ENCODE results near the gene TGFBR3. TPM values are rescaled to one million over a fixed set of nuclear protein-coding genes. Genes with fewer than 3 reads are reported as not detected.
A peak's percentile ranks its signal among the peaks of the same experiment; 100 is the strongest.
"Not testable (repeated sequence)": the region's sequence is repeated elsewhere in the genome, so short reads cannot be mapped to it uniquely, and the experiment has no call there.

Gene TGFBR3
- total RNA-seq, 3 donors from 2014 or later, result 18.9 to 34.1 (median 20.0) TPM

DNA sequence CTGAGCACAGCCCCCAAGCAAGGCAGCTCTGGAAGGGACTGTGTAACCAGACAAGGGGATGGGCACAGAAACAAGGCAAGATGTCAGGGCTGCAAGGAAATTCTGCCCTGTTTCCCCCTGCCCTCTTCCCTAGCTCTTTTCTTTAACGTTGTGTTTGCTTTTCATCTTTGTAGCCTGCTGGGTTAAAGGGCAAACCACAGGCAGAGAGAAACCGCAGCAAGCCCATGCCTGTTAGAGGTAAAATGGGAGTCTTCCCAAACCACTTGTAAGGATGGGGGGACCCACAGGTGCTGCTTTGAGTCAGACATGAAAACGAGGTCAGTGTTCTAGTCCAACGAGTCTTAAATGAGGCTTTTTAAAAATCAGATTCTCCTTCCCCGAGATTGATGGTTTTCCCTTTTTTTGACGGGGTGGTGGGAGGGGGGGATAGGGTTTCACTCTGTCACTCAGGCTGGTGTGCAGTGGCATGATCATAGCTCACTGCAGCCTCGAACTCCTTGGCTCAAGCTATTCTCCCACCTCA is 13.3 kb downstream of the TGFBR3 start:
- ATAC-seq, result peak; percentile 29 to 36
- peaks cover 60% of the 10 kb centered on the region for H3K4me1 Mint-ChIP-seq (ENCODE audit: low read depth)
- H3K9me3 Mint-ChIP-seq, result no peaks in the 10 kb centered on the region
- no peak for DNase-seq
- H3K36me3 Mint-ChIP-seq (ENCODE audit: insufficient read depth), result no peaks in the 10 kb centered on the region
- H3K27me3 Mint-ChIP-seq (ENCODE audit: low read depth), result no peaks in the 10 kb centered on the region
- peak overlapping the region; percentile 26 for H3K4me3 Mint-ChIP-seq

DNA sequence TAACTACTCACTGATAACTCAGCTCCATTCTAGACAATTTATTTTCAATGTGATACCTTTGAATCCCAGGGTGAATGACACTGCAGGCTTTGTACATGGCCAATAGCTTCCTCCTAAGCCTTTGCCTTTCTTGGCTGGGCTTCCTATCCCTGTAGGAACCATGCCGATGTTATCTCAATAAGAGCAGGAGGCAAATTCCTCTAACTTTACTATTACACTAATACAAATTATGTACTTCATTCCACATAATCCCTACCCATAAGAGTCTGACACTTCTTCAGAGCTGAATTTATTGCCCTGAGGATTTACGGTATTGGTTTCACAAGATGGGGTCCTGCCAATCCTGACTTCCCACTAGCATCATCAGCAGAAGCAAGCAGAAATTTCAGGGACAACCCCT is 14.0 kb downstream of the TGFBR3 start:
- ATAC-seq, result no peak
- H3K36me3 Mint-ChIP-seq (ENCODE audit: insufficient read depth), result no peaks in the 10 kb centered on the region
- H3K4me3 Mint-ChIP-seq, result no peak overlapping the region
- peaks cover 56% of the 10 kb centered on the region for H3K4me1 Mint-ChIP-seq (ENCODE audit: low read depth)
- no peaks in the 10 kb centered on the region for H3K9me3 Mint-ChIP-seq
- no peaks in the 10 kb centered on the region for H3K27me3 Mint-ChIP-seq (ENCODE audit: low read depth)
- no peak for DNase-seq

DNA sequence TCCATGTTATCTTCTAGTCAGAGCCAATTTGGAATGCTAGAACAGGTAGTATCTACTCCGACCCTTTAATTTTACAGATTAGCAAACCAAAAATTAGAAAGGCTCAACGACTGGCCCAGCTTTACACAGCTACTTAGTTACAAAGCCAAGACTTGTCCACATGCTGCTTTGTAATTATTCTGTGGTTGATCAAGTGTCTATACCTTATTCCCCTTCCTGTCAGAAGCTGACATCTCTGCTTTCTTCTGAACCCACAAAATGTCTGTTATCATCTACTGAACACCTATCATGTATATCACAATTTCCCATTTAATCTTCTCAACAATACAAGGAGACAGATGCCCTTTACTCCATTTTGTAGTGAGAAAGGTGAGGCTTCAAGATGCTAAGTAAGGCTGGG is 15.6 kb downstream of the TGFBR3 start:
- no peaks in the 10 kb centered on the region for H3K27me3 Mint-ChIP-seq (ENCODE audit: low read depth)
- peaks cover 47% of the 10 kb centered on the region for H3K4me1 Mint-ChIP-seq (ENCODE audit: low read depth)
- no peak overlapping the region for H3K4me3 Mint-ChIP-seq
- peaks cover 3% of the 10 kb centered on the region for H3K36me3 Mint-ChIP-seq (ENCODE audit: insufficient read depth)
- H3K9me3 Mint-ChIP-seq, result no peaks in the 10 kb centered on the region
- ATAC-seq (no peak), DNase-seq (no peak)

DNA sequence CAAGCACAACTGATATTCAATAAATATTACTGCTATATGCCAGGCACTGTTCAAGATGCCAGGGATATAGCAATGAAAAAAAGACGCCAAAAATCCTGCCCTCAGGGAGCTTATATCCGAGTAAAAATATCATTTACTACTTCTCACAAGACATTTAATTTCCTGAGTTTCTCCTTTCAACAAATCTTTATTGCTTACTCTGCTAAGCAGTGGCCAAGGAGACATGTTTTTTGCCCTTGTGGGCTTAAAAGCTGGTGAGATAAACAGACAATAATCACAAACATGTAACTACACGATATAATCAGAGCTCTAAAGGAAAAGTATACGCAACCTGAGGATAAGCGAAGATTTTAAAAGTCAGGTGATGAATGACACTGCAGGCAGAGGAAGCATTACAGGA is 19.5 kb downstream of the TGFBR3 start:
- Mint-ChIP-seq H3K4me1 (ENCODE audit: low read depth) (peaks cover 27% of the 10 kb centered on the region), H3K36me3 (ENCODE audit: insufficient read depth) (peaks cover 3% of the 10 kb centered on the region), H3K9me3 (no peaks in the 10 kb centered on the region), H3K4me3 (no peak overlapping the region), H3K27me3 (ENCODE audit: low read depth) (no peaks in the 10 kb centered on the region)
- no peak for ATAC-seq
- DNase-seq, result no peak

DNA sequence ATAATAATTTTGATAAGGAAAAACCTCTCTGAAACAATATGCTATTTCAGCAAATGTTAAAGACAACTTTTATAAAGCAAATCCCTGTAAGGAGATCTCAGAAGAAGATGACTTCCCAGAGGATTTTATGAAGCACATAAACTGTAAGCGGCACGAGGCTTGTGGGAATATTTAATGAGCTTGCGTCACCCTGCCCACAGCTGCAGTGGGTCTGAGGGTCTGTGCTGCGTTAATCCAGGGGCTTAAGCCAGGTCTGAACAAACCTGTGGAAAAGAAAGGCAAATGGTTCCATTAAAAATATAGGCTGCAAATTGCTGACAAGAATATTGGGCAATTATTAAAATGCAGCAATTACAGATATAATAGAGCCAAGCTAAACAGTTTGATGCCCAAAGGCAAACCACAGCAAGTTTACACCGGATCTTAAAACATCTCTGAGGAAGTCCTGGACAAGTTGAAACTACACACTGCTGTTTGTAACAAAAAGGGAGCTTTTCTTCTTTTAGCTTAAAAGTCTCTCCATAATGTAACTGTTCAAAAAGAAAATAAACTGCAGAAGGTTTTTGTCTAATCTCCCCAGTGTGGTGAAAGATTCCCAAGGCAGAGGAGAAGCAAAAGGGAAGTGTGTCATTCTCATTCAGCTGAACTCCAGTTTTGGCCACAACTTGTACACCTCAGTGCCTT is 21.8 kb downstream of the TGFBR3 start:
- H3K4me3 Mint-ChIP-seq, result no peak overlapping the region
- ATAC-seq (no peak), DNase-seq (no peak)
- no peaks in the 10 kb centered on the region for H3K27me3 Mint-ChIP-seq (ENCODE audit: low read depth)
- peaks cover 17% of the 10 kb centered on the region for H3K4me1 Mint-ChIP-seq (ENCODE audit: low read depth)
- no peaks in the 10 kb centered on the region for H3K9me3 Mint-ChIP-seq
- peaks cover 4% of the 10 kb centered on the region for H3K36me3 Mint-ChIP-seq (ENCODE audit: insufficient read depth)

DNA sequence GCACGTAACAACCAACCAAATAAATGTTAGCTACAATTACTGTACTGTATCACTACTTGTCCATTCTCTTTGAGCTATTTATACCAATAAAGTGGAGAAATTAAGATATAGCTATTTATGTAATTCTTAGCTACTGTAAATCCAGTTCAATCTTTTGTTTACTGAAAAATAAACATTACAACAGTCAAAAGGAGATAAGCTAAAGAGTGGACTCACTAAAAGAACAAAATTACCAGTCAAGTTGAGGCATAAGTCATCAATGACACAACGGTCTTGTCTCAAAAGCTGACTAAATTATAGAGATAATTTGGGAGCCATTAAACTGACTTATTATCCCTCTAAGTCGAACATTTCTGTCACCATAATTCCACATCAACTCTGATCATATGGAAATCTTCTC is 22.5 kb downstream of the TGFBR3 start:
- H3K9me3 Mint-ChIP-seq, result no peaks in the 10 kb centered on the region
- H3K4me3 Mint-ChIP-seq, result no peak overlapping the region
- DNase-seq, result no peak
- peaks cover 17% of the 10 kb centered on the region for H3K4me1 Mint-ChIP-seq (ENCODE audit: low read depth)
- no peak for ATAC-seq
- H3K36me3 Mint-ChIP-seq (ENCODE audit: insufficient read depth), result peaks cover 4% of the 10 kb centered on the region
- no peaks in the 10 kb centered on the region for H3K27me3 Mint-ChIP-seq (ENCODE audit: low read depth)

DNA sequence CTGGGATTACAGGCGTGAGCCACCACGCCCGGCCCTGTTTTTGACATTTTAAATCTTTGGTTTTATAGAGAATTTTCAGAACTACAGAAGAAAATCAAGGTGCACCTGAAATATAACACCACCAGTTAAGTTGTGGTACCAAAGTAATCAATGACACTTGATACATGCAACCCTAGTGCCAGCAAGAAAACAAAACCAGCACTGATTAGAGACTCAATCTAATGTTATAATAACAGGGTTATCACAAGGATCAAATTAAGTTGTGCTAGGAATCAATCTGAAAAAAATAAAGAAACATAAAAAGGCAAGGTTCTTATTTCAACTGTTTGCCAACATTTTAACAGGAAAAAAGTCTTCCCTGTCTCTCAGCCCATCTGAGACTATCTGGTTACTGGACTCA is 23.8 kb downstream of the TGFBR3 start:
- DNase-seq, result no peak
- H3K27me3 Mint-ChIP-seq (ENCODE audit: low read depth), result no peaks in the 10 kb centered on the region
- peaks cover 14% of the 10 kb centered on the region for H3K4me1 Mint-ChIP-seq (ENCODE audit: low read depth)

DNA sequence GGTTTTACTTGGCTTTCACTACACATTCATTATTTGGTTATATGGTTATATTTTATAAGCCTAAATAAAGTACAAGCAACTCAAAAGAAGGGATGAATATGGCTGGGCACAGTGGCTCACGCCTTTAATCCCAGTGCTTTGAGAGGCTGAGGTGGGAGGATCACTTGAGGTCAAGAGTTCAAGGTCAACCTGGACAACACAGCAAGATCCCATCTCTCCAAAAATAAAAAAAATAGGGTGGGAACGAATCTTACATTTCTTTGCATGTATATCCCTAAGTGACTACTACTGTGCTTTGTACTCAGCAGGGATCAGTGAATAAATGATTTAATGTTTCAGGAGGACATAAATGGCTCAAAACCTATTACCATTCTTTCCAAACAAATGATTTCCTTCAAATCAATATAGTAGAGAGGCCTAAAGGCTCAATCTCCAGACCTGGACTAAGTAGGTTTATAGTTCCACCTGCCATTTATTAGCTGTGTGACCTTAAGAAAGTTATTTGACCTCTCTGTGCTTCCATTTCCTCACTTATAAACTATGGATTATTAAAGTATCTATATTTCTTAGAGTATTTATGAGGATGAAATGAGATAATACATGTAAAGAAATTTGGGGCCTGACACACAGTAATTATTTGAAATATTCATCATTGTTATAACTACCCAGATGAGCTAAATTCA is 28.3 kb downstream of the TGFBR3 start:
- ATAC-seq (no peak), DNase-seq (no peak)
- no peaks in the 10 kb centered on the region for H3K9me3 Mint-ChIP-seq
- H3K36me3 Mint-ChIP-seq (ENCODE audit: insufficient read depth), result peaks cover 5% of the 10 kb centered on the region
- H3K4me3 Mint-ChIP-seq, result no peak overlapping the region
- H3K4me1 Mint-ChIP-seq (ENCODE audit: low read depth), result peaks cover 4% of the 10 kb centered on the region
- H3K27me3 Mint-ChIP-seq (ENCODE audit: low read depth), result no peaks in the 10 kb centered on the region

More for the DNA sequence above, 23.8 kb downstream of the TGFBR3 start:
- Mint-ChIP-seq H3K36me3 (ENCODE audit: insufficient read depth) (peaks cover 4% of the 10 kb centered on the region), H3K9me3 (no peaks in the 10 kb centered on the region), H3K4me3 (no peak overlapping the region)
- ATAC-seq, result no peak

DNA sequence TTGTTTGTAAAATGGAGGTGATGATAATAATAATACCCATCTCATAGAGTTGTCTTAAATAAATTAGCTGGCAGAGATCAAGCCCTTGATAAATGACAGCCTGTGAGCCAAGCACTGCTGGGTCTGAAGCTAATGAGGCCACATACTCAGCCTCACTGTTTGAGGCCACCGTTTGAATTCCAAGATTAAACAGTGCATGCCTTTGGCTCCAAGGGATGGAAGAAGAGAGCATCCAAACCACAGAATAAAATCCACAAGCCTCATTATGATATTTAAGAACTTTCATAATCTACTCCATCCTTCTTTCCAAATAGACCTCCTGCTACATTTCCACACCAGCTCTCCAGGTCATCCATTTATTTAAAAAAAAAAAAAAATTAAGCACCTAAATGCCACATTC is 29.0 kb downstream of the TGFBR3 start:
- Mint-ChIP-seq H3K4me1 (ENCODE audit: low read depth) (peaks cover 3% of the 10 kb centered on the region), H3K27me3 (ENCODE audit: low read depth) (no peaks in the 10 kb centered on the region), H3K36me3 (ENCODE audit: insufficient read depth) (peaks cover 5% of the 10 kb centered on the region), H3K4me3 (no peak overlapping the region), H3K9me3 (no peaks in the 10 kb centered on the region)
- DNase-seq (no peak), ATAC-seq (no peak)

DNA sequence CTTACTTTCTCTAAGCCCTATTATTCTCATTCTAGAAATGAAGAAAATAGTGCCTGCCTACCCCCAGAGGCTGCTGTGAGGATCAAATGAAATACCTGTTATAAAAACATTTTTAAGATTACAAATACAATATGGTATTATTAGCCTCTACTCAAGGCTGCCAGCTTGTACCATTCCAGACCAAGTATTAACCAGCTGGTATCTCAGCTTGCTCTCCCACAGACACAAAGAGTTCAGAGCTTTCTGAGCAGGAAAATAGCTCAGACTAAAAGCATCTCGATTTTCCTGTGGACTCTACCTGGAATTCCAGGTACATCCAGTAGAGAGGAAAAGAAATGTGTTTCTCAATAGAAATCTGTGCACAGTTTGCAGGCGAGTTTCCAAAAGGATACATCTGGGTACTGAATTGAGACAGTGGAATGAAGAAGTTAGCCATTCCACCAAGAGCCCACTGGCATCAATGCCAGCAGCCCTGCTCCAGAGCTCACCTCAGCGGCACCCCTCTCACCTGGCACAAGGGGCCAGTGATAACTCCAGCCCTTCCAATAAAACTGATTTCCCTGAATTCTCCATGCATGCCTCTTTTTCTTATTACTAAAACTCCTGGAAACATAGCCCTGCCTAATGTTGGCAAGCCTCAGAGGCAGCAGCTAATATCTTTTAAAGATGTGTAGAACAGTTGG is 31.0 kb downstream of the TGFBR3 start:
- no peaks in the 10 kb centered on the region for H3K27me3 Mint-ChIP-seq (ENCODE audit: low read depth)
- DNase-seq (no peak), ATAC-seq (no peak)
- no peaks in the 10 kb centered on the region for H3K9me3 Mint-ChIP-seq
- peaks cover 8% of the 10 kb centered on the region for H3K4me1 Mint-ChIP-seq (ENCODE audit: low read depth)
- H3K4me3 Mint-ChIP-seq, result no peak overlapping the region
- peaks cover 3% of the 10 kb centered on the region for H3K36me3 Mint-ChIP-seq (ENCODE audit: insufficient read depth)

DNA sequence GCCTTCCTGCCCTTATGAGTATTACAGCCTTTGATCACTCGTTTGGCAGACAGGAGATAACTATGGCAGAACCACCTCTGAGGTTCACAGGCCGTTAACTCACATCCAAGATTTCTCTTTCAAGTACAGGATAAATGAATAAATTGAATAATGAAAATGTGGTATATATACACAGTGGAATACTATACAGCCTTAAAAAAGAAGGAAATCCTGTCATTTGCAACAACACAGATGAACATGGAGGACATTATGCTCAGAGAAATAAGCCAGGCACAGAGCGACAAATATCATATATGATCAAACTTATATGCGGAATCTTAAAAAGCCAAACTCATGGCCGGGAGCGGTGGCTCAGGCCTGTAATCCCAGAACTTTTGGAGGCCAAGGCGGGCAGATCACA is 32.6 kb downstream of the TGFBR3 start:
- Mint-ChIP-seq H3K4me3 (no peak overlapping the region), H3K27me3 (ENCODE audit: low read depth) (no peaks in the 10 kb centered on the region), H3K4me1 (ENCODE audit: low read depth) (peaks cover 6% of the 10 kb centered on the region), H3K36me3 (ENCODE audit: insufficient read depth) (peaks cover 3% of the 10 kb centered on the region), H3K9me3 (no peaks in the 10 kb centered on the region)
- DNase-seq (no peak), ATAC-seq (no peak)

DNA sequence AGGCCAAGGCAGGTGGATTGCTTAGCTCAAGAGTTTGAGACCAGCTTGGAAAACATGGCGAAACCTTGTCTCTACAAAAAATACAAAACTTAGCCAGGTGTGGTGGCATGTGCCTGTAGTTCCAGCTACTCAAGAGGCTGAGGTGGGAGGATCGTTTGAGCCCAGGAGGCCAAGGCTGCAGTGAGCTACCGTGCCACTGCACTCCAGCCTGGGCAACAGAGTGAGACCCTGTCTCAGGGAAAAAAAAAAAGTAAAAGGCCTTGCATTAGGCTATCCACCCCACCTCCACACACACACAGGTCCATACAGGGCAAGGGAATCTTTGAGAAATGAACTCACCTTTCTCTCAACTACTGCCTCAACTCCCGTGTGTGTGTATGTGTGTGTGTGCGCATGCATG is 33.9 kb downstream of the TGFBR3 start:
- not testable (repeated sequence) for H3K9me3 Mint-ChIP-seq; H3K4me3 Mint-ChIP-seq; H3K36me3 Mint-ChIP-seq (ENCODE audit: insufficient read depth); ATAC-seq; H3K27me3 Mint-ChIP-seq (ENCODE audit: low read depth); DNase-seq
- peaks cover 13% of the 10 kb centered on the region for H3K4me1 Mint-ChIP-seq (ENCODE audit: low read depth)

DNA sequence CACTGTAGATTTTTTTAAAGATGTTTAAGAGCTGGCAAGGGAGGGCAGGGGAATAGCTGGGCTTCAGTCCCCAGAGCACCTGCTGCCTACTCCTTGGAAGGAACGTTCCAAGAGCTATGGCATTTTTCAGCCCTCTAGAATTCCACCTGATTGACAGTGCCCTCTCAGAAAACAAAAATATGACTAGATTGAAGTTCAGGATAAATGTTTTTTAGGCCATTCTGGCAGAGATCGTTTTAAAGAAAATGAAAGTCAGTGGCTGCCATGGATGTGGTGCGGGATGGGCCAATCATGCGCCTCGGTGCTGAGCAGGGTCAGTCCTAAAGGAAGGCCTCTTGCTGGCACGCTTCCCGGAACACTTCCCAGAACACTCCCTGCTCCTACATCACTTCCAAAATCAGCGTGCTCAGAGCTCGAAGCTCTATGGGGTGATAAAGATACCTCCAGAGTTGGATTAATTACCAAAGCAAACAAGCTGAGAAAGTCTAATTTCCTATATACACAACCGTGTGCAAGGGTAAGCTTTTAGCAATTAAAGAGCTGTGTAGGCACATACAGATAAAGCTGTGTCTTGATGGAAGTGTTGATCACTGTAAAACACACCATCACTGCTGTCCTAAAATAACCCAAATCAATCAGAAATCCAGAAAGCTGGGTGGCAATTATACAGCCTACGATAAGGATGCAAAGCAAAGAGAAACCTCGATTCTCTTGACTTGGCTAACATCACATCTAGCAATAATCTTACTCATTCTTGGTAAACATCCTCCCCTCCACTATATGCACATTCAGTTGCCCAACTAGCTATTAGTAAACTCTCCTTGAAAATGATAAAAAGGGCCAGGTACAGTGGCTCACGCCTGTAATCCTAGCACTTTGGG is 34.6 kb downstream of the TGFBR3 start:
- peaks cover 17% of the 10 kb centered on the region for H3K4me1 Mint-ChIP-seq (ENCODE audit: low read depth)
- ATAC-seq (no peak), DNase-seq (no peak)
- H3K9me3 Mint-ChIP-seq, result no peaks in the 10 kb centered on the region
- no peak overlapping the region for H3K4me3 Mint-ChIP-seq
- H3K36me3 Mint-ChIP-seq (ENCODE audit: insufficient read depth), result no peaks in the 10 kb centered on the region
- no peaks in the 10 kb centered on the region for H3K27me3 Mint-ChIP-seq (ENCODE audit: low read depth)

DNA sequence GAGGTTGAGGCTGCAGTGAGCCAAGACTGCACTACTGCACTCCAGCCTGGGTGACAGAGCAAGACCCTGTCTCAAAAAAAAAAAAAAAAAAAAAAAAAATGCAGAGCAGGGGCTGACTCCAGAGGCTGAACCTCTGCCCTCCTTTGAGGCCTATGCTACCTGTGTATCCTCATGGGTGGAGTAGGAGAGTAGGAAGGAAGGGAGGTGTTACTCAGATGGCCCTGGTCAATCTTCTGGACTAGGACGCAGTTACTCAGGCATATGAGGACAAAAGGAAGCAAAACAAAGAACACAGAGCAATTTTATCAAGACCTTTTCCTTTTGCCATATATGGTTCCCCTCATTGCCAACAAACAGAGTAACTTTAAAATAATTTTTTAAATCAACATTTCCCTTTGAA is 35.2 kb downstream of the TGFBR3 start:
- no peak for DNase-seq
- H3K27me3 Mint-ChIP-seq (ENCODE audit: low read depth), result no peaks in the 10 kb centered on the region
- peaks cover 23% of the 10 kb centered on the region for H3K4me1 Mint-ChIP-seq (ENCODE audit: low read depth)
- ATAC-seq, result no peak
- no peak overlapping the region for H3K4me3 Mint-ChIP-seq
- no peaks in the 10 kb centered on the region for H3K36me3 Mint-ChIP-seq (ENCODE audit: insufficient read depth)
- no peaks in the 10 kb centered on the region for H3K9me3 Mint-ChIP-seq
